HFFc6 (cell line): ENCODE measurements around the gene PHOX2B. TPM values are rescaled to one million over a fixed set of nuclear protein-coding genes. Genes with fewer than 3 reads are reported as not detected.
A peak's percentile ranks its signal among the peaks of the same experiment; 100 is the strongest.
"Not testable (repeated sequence)": the region's sequence is repeated elsewhere in the genome, so short reads cannot be mapped to it uniquely, and the experiment has no call there.

Experiments used
- DNase-seq: peaks from one replicate; pipeline ENCODE4 v3.0.0-alpha.2; 2018
- H3K27ac Mint-ChIP-seq: 2 replicates; pipeline ENCODE4 v1.8.0; 2020; ENCODE audit warnings: mild to moderate bottlenecking, mixed read lengths
- H3K27me3 Mint-ChIP-seq: 2 replicates; pipeline ENCODE4 v1.8.0; 2021; ENCODE audit warnings: mild to moderate bottlenecking, moderate library complexity, mixed read lengths; ENCODE audit not compliant: insufficient read depth
- H3K36me3 Mint-ChIP-seq: 2 replicates; pipeline ENCODE4 v1.8.0; 2021; ENCODE audit warnings: low read depth, mixed read lengths
- H3K4me1 Mint-ChIP-seq: 2 replicates; pipeline ENCODE4 v1.8.0; 2020; ENCODE audit warnings: low read depth, mixed read lengths
- H3K4me3 Mint-ChIP-seq: 2 replicates; pipeline ENCODE4 v1.8.0; 2020; ENCODE audit warnings: mild to moderate bottlenecking, moderate library complexity, mixed read lengths
- H3K9me3 Mint-ChIP-seq: 2 replicates; pipeline ENCODE4 v1.8.0; 2020; ENCODE audit warnings: mild to moderate bottlenecking, mixed read lengths
- CTCF ChIP-seq: fragments of 200-600 bp; sonication (generic); IDR thresholded peaks from 2 replicates; pipeline ENCODE4 v1.5.0; 2021; ENCODE audit warnings: antibody characterized with exemption, mild to moderate bottlenecking
- total RNA-seq, 6 experiments: library from RNA; stranded (reverse); fragmentation: NEBNext Ultra II Directional; extraction: Animal tissue kit (Norgen Biotek cat#: 25700); gene quantifications; 2 replicates in 1 of 6; 3 replicates in 5 of 6; pipeline ENCODE4 v1.2.3, GENCODE V29; 2021

The PHOX2B gene
- total RNA-seq, 6 experiments from 2014 or later = not detected

GRCh38 chr4:41718907-41719306, 29.6 kb downstream of the PHOX2B start:
- no peak for TF ChIP-seq CTCF
- peak overlapping the region; percentile 66 for H3K27ac Mint-ChIP-seq
- peak overlapping the region; percentile 23; the same call in 1 of the 2 replicates for H3K4me3 Mint-ChIP-seq
- peaks cover 15% of the 10 kb centered on the region for H3K36me3 Mint-ChIP-seq
- peaks cover 55% of the 10 kb centered on the region for H3K4me1 Mint-ChIP-seq
- DNase-seq = peak; percentile 29
- peaks cover 13% of the 10 kb centered on the region for H3K9me3 Mint-ChIP-seq
- H3K27me3 Mint-ChIP-seq = peaks cover 4% of the 10 kb centered on the region

DNA sequence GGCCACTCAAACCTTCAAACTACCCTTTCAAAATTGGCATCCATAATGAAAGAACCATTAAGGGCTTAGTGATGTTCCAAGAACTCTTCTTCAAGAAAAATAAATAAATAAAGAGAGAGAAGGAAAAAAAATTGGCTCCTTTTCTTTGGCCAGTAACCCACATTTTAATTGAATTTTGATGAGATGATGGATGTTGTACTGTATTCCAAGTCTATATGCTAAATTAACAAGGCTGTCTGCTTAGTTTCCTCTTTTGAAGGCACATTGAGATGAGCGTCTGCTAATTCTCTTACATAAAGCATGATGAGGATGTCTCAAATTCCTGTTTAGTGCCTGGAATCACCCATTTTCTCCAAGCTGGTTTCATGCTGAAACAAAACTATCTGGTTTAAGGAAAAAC, 33.4 kb downstream of the PHOX2B start:
- H3K27ac Mint-ChIP-seq = no peak overlapping the region
- no peak for DNase-seq
- H3K4me3 Mint-ChIP-seq = no peak overlapping the region
- peaks cover 3% of the 10 kb centered on the region for H3K27me3 Mint-ChIP-seq
- no peak for TF ChIP-seq CTCF
- peaks cover 6% of the 10 kb centered on the region for H3K9me3 Mint-ChIP-seq
- peaks cover 6% of the 10 kb centered on the region for H3K36me3 Mint-ChIP-seq
- H3K4me1 Mint-ChIP-seq = peaks cover 50% of the 10 kb centered on the region

DNA sequence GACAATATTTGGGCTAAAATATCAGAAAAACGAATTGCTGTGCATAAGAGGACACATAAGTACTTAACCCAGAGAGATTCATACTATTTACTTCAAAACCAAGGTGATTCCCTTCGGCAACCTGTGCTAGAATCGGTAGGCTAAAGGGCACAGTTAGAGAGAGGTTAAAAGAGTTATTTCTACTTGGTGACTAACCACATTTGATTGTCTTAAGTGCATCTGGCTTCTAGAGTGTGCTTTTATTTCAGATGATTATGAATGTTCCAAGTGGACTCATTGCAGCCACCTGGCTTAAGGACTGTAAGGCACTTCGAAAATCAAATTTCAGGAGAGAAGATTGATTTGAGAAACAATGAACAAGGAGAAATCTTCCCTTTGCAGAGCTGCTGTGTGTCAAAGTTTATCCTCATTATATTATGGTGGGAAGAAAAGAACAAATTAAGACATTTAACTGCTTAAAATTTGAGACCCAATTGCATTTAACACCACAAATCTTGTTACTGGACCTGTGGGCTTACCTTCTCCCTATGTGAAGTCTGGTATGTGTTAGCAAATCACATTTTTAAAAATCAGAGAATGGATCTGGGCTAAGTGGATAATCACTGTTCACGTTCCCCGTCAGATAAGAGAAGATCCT, 34.0 kb downstream of the PHOX2B start:
- no peak for TF ChIP-seq CTCF
- H3K9me3 Mint-ChIP-seq = no peaks in the 10 kb centered on the region
- peaks cover 50% of the 10 kb centered on the region for H3K4me1 Mint-ChIP-seq
- H3K4me3 Mint-ChIP-seq = no peak overlapping the region
- no peak for DNase-seq
- H3K27me3 Mint-ChIP-seq = no peaks in the 10 kb centered on the region
- no peak overlapping the region for H3K27ac Mint-ChIP-seq
- H3K36me3 Mint-ChIP-seq = no peaks in the 10 kb centered on the region

DNA sequence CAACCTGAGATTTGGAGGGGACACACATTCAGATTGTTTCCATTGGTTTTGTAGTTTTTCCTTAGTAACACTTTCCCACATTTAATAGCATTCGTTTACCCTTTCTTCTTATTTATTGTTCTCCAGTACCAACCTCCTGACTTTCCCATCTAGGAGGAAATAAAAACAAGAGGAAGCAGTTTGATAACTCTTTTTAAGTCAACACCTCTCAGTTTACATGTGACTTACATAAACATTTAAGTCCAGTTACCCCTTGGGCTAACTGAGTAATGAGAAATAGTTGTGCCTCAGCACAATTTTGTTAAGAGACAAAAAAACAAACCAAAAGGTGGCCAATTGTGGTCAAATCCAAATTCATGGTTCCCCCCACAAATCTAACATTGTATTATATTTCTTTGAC, 34.8 kb downstream of the PHOX2B start:
- no peaks in the 10 kb centered on the region for H3K9me3 Mint-ChIP-seq
- H3K4me3 Mint-ChIP-seq = no peak overlapping the region
- no peak for DNase-seq
- TF ChIP-seq CTCF = no peak
- no peak overlapping the region for H3K27ac Mint-ChIP-seq
- H3K4me1 Mint-ChIP-seq = peaks cover 50% of the 10 kb centered on the region
- H3K27me3 Mint-ChIP-seq = no peaks in the 10 kb centered on the region
- H3K36me3 Mint-ChIP-seq = no peaks in the 10 kb centered on the region

DNA sequence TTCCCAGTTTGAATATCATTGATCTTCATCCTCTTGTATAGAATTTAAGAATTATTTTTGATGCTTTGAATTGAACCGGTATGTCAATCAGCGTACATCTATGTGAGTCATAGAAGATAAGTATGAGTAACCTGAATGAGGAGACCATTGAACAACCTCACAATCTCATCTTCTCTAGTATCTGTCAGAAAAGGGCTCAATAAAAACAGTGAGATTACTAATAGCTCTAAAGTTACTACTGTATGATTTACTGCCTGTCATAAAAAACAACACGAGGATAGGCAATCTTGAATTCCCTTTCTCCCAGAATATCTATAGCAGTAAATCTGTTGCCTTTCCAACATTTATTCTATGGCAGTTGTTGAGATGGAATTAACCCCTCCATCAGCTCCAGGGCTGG, 36.1 kb downstream of the PHOX2B start:
- H3K9me3 Mint-ChIP-seq = no peaks in the 10 kb centered on the region
- H3K27me3 Mint-ChIP-seq = no peaks in the 10 kb centered on the region; the same call in 1 of the 2 replicates
- H3K36me3 Mint-ChIP-seq = no peaks in the 10 kb centered on the region
- no peak overlapping the region for H3K27ac Mint-ChIP-seq
- no peak overlapping the region for H3K4me3 Mint-ChIP-seq
- peaks cover 47% of the 10 kb centered on the region for H3K4me1 Mint-ChIP-seq
- no peak for TF ChIP-seq CTCF
- DNase-seq = no peak

DNA sequence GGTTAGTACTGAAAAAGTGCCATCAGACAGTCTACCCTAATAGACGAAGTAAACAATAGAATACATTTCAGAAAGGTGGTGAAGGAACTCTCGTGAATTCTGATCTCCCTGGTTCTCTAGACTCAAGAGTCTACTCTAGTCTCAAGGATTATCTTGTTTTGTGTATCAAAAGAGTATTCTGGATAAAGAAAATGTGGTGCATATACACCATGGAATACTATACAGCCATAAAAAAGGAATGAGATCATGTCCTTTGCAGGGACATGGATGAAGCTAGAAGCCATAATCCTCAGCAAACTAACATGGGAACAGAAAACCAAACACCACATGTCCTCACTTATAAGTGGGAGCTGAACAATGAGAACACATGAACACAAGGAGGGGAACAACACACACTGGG, 36.9 kb downstream of the PHOX2B start:
- H3K4me1 Mint-ChIP-seq = peaks cover 47% of the 10 kb centered on the region
- not testable (repeated sequence) for H3K27me3 Mint-ChIP-seq, H3K27ac Mint-ChIP-seq

More for the DNA sequence above, 36.9 kb downstream of the PHOX2B start:
- not testable (repeated sequence) for H3K36me3 Mint-ChIP-seq, H3K9me3 Mint-ChIP-seq, DNase-seq, H3K4me3 Mint-ChIP-seq
